GM18499 (cell line): ENCODE results near the gene TBX2.

ENCODE experiments used
- ATAC-seq: cut with Tn5 transposase; IDR thresholded peaks from one replicate; pipeline ENCODE4 v1.9.1; 2021; ENCODE audit warnings: moderate number of reproducible peaks; ENCODE audit not compliant: insufficient read depth, unreplicated experiment

Gene TBX2

GRCh38 chr17:61368049-61368831, 31.4 kb upstream of the TBX2 start:
- no peak for ATAC-seq

- no peak for ATAC-seq
Observed at GRCh38 chr17:61368832-61369450, 30.7 kb upstream of the TBX2 start.

- ATAC-seq = no peak
Observed at GRCh38 chr17:61369751-61370150, 29.9 kb upstream of the TBX2 start.

GRCh38 chr17:61371179-61371578, 28.5 kb upstream of the TBX2 start:
- ATAC-seq = no peak

GRCh38 chr17:61371606-61372005, 28.0 kb upstream of the TBX2 start:
- no peak for ATAC-seq

- ATAC-seq = no peak
Observed at GRCh38 chr17:61372436-61372835, 27.2 kb upstream of the TBX2 start.

- no peak for ATAC-seq
Observed at GRCh38 chr17:61376931-61377838, 22.5 kb upstream of the TBX2 start.

- no peak for ATAC-seq
Observed at GRCh38 chr17:61378658-61379456, 20.8 kb upstream of the TBX2 start.

- ATAC-seq = no peak
Observed at GRCh38 chr17:61379457-61380216, 20.0 kb upstream of the TBX2 start.

GRCh38 chr17:61380217-61380835, 19.3 kb upstream of the TBX2 start:
- ATAC-seq = no peak

GRCh38 chr17:61380836-61381525, 18.7 kb upstream of the TBX2 start:
- no peak for ATAC-seq

GRCh38 chr17:61381537-61381936, 18.1 kb upstream of the TBX2 start:
- no peak for ATAC-seq

- ATAC-seq = no peak
Observed at GRCh38 chr17:61382796-61383688, 16.6 kb upstream of the TBX2 start.

GRCh38 chr17:61383689-61384201, 15.9 kb upstream of the TBX2 start:
- ATAC-seq = no peak

GRCh38 chr17:61384354-61384691, 15.3 kb upstream of the TBX2 start:
- ATAC-seq = no peak

- no peak for ATAC-seq
Observed at GRCh38 chr17:61384692-61385576, 14.7 kb upstream of the TBX2 start.
